Mononuclear cell (primary cell): ENCODE measurements around the gene UBTD1. TPM values are rescaled to one million over a fixed set of nuclear protein-coding genes. Genes with fewer than 3 reads are reported as not detected.
A peak's percentile ranks its signal among the peaks of the same experiment; 100 is the strongest.

Experiments
- H3K27me3 ChIP-seq: 2 replicates; pipeline ENCODE4 v1.6.0; 2011; ENCODE audit warnings: low read length, control low read depth; ENCODE audit not compliant: insufficient read depth
- H3K4me1 ChIP-seq: 2 replicates; pipeline ENCODE4 v1.5.1; 2011; ENCODE audit warnings: mild to moderate bottlenecking, low read length, control low read depth; ENCODE audit not compliant: insufficient read depth
- H3K4me3 ChIP-seq: 2 replicates; pipeline ENCODE4 v1.5.1; 2011; ENCODE audit warnings: mild to moderate bottlenecking, low read length, moderate library complexity
- H3K9me3 ChIP-seq: 2 replicates; pipeline ENCODE4 v1.5.1; 2011; ENCODE audit warnings: low read depth, mild to moderate bottlenecking, control low read depth, low read length
- total RNA-seq: library from RNA; depleted of rRNA; stranded (reverse); fragments of >200 nt; gene quantifications from one replicate; pipeline ENCODE4 v1.2.3, GENCODE V29; 2012

Gene UBTD1
- total RNA-seq, 1 donor, result 6.3 TPM

DNA sequence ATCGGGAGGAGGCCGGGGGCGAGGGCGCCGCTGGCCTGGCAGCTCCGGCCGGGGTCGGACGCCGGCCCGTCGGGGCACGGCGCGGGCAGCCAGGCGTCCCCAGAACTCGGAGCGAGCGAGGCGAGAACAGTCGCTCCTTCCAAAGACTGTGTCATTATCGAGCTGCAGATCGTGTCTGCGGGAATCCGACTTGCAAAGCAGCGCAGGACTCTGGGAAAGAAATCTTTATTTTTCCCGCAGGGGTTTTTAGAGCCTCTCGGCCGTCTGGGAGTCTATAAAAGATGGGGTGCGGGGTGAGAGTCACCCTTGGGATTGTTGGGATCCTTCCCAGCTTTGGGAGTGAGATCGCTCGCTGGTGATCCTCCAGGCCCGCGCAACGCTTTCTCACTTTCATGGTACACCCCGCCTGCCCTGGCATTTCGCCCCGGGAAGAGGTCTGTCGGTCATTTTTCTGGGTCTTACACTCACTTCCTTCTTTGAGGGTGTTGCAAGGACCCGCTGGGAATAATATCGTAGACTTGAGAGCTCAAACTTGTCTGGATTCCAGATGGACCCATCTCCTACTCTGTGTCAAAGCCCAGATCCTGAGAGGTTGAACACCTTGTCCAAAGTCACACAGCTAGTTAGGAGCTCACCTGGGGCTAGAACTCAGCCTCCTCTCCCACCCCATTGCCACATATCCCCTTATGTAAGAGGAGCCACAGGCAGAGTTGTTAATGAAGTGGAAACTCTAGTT lies 1.0 kb downstream of the UBTD1 start:
- peaks cover 7% of the 10 kb centered on the region for H3K27me3 ChIP-seq

DNA sequence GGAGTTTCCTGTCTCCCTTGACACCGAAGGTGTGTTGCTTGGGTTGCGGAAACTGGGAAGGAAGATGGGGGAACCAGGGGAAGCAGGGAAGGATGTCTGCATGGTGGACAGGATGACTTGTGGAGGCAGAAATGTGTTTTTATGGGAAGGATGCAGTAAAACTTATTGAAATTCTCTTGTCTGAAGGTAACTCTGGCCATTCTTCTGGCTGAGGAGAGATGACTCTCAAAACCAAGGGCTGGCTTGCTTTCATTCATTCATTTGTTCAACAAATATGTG lies 1.5 kb downstream of the UBTD1 start:
- no peaks in the 10 kb centered on the region for H3K9me3 ChIP-seq
- peak overlapping the region; percentile 89 for H3K4me3 ChIP-seq
- H3K4me1 ChIP-seq, result peaks cover 50% of the 10 kb centered on the region
- peaks cover 7% of the 10 kb centered on the region for H3K27me3 ChIP-seq

More for the DNA sequence above, 1.0 kb downstream of the UBTD1 start:
- peaks cover 55% of the 10 kb centered on the region for H3K4me1 ChIP-seq
- no peaks in the 10 kb centered on the region for H3K9me3 ChIP-seq
- peak overlapping the region; percentile 89 for H3K4me3 ChIP-seq

GRCh38 chr10:97502916-97503315 lies 4.2 kb downstream of the UBTD1 start:
- Histone ChIP-seq H3K4me3 (no peak overlapping the region), H3K4me1 (peaks cover 42% of the 10 kb centered on the region), H3K9me3 (no peaks in the 10 kb centered on the region), H3K27me3 (peaks cover 7% of the 10 kb centered on the region)

GRCh38 chr10:97503406-97503805 lies 4.7 kb downstream of the UBTD1 start:
- H3K9me3 ChIP-seq, result no peaks in the 10 kb centered on the region
- H3K27me3 ChIP-seq, result peaks cover 7% of the 10 kb centered on the region
- H3K4me1 ChIP-seq, result peaks cover 42% of the 10 kb centered on the region
- no peak overlapping the region for H3K4me3 ChIP-seq

- H3K4me1 ChIP-seq, result peaks cover 30% of the 10 kb centered on the region
- H3K9me3 ChIP-seq, result no peaks in the 10 kb centered on the region
- H3K4me3 ChIP-seq, result no peak overlapping the region
Measured at GRCh38 chr10:97505152-97505551, 6.4 kb downstream of the UBTD1 start.

DNA sequence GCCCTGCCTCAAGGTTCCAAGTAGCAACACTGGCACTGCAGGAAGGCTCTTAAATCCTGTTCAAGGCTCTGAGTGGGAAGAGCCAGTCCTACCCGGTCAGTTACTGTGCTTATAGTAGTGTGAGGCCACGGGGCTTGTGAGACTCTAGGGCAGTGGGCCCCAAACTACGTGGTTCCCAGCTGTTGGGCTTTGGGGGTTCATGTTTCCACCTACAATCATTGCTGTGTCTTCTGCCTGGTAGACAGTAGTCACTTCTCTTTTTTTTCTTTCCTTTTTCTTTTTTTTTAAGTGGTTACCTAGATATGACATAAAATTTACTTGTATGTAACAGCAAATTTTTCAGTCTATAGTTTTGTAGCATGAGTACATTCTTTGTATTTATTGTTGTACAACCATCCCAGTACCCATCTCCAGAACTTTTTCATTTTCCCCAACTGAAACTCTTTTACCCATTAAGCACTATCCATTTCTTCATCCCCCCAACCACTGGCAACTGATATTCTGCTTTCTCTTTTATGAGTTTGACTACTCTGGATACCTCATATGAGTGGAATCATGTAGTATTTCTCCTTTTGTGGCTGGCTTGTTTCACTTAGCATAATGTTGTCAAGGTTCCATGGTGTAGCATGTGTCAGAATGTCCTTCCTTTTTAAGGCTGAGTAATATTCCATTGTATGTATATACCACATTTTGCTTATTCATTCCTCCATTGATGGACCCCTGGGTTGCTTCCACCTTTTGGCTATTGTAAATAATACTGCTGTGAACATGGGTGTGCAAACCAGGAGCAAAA lies 7.7 kb downstream of the UBTD1 start:
- Histone ChIP-seq H3K9me3 (no peaks in the 10 kb centered on the region), H3K4me1 (peaks cover 18% of the 10 kb centered on the region), H3K4me3 (no peak overlapping the region), H3K27me3 (no peaks in the 10 kb centered on the region)

More at GRCh38 chr10:97505152-97505551, 6.4 kb downstream of the UBTD1 start:
- peaks cover under 1% of the 10 kb centered on the region for H3K27me3 ChIP-seq

GRCh38 chr10:97508342-97508741 lies 9.6 kb downstream of the UBTD1 start:
- Histone ChIP-seq H3K4me3 (no peak overlapping the region), H3K4me1 (peaks cover 10% of the 10 kb centered on the region), H3K9me3 (no peaks in the 10 kb centered on the region)

DNA sequence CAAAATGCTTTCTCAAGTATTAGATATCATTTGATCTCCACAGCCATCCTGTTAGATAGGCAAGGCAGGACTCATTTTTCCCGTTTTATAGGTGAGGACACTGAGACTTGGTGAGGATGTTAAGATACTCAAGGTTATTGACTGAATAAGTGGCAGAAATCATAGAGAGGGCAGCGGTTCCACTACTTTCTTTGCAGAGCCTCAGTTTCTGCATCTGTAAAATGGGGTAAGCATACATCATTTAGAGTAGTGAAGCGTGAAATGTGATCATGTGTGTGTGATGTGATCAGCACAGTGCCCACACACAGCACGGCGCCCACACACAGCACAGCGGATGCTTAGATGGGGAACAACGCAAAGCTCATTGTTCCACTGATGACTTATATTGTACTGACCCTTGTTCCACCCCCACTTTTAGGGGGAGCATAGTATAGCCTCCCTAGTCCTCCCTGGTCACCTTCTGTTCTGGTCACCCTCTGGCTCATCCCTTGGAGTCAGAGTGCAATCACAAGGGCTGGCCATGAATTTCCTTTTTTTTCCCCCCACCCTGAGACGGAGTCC lies 10.5 kb downstream of the UBTD1 start:
- H3K4me3 ChIP-seq, result no peak overlapping the region
- H3K27me3 ChIP-seq, result no peaks in the 10 kb centered on the region
- peaks cover 5% of the 10 kb centered on the region for H3K4me1 ChIP-seq
- H3K9me3 ChIP-seq, result no peaks in the 10 kb centered on the region

More at GRCh38 chr10:97508342-97508741, 9.6 kb downstream of the UBTD1 start:
- H3K27me3 ChIP-seq, result no peaks in the 10 kb centered on the region

DNA sequence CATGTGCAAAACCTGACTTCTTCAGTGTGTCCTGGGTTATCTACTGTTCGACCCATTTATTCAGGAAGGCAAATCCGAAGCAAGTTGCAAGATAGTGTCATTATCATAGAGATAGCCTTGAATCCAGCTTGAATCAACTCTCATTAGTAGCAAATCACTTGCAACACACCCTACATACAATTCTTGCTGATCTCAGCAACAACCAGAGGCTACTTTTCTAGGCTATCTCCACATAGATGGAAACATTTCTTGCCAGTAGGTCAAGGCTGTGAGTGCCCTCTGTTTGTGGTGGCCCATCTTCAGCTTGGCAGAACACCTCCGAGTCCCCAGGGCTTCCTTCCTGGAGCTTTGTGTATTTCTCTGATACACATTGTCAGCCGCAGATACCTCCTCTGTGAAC lies 12.0 kb downstream of the UBTD1 start:
- no peak overlapping the region for H3K4me3 ChIP-seq
- H3K27me3 ChIP-seq, result no peaks in the 10 kb centered on the region
- no peaks in the 10 kb centered on the region for H3K9me3 ChIP-seq
- peaks cover 5% of the 10 kb centered on the region for H3K4me1 ChIP-seq

DNA sequence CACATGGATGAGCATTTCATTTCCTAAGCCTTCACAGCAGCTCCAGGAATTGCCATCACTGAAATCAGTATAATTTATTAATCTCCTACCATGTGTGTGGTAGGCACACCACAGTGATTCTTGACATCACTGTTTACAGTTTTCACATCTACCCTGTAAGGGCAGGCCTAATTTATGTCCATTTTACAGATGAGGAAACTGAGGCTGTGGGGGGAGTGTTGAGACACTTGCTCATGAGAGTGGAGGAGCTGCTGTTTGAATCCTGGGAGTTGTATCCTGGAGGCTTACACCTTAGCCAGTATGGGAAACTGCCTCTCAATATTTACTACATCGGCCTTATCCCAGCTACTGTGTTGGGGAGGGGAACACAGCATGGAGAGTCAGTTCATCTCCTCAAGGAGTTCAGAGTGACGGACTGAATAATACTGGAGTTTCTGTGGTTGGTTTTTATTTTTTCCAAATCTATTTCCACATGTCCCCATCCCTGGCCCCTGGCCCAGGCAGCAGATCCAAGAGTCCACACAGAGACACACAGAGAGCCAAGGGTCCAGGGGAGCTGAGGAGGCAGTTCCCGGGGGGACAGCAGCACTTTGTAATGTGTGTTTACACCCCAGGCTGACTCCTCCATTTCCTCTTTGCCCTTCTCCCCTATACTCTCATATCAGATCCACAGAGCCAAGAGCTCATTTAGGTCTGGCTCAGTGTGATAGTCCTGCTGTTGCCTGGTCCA lies 13.2 kb downstream of the UBTD1 start:
- Histone ChIP-seq H3K27me3 (no peaks in the 10 kb centered on the region), H3K4me1 (no peaks in the 10 kb centered on the region), H3K4me3 (no peak overlapping the region), H3K9me3 (no peaks in the 10 kb centered on the region)

DNA sequence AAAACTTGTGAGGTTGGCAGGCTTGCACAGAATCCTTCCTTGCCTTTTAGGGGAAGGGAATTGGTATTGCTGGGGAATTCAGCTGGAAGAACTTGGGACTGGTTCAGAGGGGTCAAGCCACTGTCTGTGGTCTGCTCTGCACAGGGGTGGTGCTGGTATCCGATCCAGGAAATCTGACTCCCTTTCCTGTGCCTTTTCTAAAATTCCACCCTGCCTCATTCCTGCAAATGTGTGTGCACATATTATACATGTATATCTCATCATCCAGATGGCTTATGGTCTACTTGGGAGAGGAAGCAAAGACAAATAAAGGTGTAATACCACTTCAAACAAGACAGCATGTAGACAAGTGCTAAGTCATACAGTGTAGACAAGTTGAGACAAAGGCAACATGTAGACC lies 14.3 kb downstream of the UBTD1 start:
- Histone ChIP-seq H3K4me1 (no peaks in the 10 kb centered on the region), H3K4me3 (no peak overlapping the region), H3K27me3 (no peaks in the 10 kb centered on the region), H3K9me3 (no peaks in the 10 kb centered on the region)

- no peaks in the 10 kb centered on the region for H3K27me3 ChIP-seq
- no peaks in the 10 kb centered on the region for H3K4me1 ChIP-seq
- no peaks in the 10 kb centered on the region for H3K9me3 ChIP-seq
- no peak overlapping the region for H3K4me3 ChIP-seq
Measured at GRCh38 chr10:97514344-97514743, 15.6 kb downstream of the UBTD1 start.

DNA sequence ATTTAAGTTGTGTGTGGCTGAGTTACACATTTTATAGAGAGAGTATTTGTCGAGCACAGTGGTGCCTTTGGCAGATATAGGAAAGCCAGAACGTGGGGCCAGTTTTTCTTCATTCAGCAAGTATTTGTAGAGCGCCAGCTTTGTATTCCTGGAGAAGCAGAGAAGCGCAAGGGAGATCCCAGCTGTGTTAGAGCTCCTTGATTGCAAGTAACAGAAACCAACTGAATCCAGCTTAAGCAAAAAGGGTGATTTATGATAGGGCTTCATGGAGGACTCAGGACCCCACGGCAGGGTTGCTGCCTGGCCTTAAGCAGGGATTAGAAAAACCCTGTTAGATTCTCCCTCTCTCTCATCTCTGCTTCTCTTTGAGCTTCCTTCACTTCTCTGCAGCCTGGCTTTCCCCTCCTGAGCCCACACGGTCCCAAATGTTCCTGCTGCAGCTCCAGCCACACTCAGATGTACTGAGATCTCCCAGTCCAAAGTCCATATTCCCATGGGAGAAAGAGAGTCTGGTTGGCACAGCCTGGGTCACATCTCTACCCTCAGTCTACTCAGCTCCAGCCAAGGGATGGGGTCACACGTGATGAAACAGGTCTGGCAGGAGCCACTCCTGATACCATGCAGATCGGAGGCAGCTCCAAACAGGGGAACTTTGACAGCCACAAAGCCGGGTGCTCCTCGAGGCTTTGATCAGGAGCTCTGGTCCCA lies 16.7 kb downstream of the UBTD1 start:
- Histone ChIP-seq H3K4me1 (no peaks in the 10 kb centered on the region), H3K9me3 (no peaks in the 10 kb centered on the region), H3K4me3 (no peak overlapping the region), H3K27me3 (no peaks in the 10 kb centered on the region)

DNA sequence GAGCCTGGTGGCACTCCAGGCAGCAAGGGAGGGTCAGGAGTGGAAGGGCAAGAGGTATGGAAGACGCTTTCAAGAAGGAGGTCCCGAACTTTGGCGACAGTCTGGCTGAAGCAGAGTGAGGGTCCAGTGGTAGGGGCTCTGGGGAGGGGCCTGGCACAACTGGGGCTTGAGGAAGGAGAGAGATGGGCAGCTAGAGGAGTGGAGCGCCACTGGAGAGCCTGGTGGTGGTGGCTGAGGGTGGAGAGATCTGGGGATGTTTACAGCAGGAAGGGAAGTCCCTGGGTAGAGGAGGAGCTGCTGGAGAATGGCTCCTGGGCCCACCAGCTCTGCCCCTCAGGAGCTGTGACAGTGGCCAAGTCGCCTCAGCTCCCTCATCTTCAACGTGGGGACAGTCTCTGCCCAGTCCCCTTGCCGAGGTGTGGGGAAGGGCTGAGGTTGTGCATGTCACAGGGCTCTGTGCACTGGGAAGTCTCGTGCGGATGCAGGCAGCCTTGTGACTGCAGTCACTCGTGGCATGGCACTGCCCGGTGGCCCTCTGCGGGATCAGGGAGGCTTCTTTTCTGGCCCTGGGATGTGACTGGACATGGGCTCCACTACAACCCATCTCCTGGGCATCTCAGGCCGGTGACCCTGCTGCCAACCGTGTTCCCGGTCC lies 18.5 kb downstream of the UBTD1 start:
- Histone ChIP-seq H3K4me1 (no peaks in the 10 kb centered on the region), H3K27me3 (no peaks in the 10 kb centered on the region), H3K9me3 (no peaks in the 10 kb centered on the region), H3K4me3 (no peak overlapping the region)
